Measurements from ENCODE around the gene AGO1. TPM values are rescaled to one million over a fixed set of nuclear protein-coding genes. Genes with fewer than 3 reads are reported as not detected.
"Not testable (repeated sequence)": the region's sequence is repeated elsewhere in the genome, so short reads cannot be mapped to it uniquely, and the experiment has no call there.

Gene AGO1
- total and polyA plus RNA-seq, 2 experiments from 2014 or later: 7.6 to 22.2 TPM

- TF ChIP-seq EZH2phosphoT487 (IDR thresholded peaks at IDR 0.05; ENCODE audit: low read depth, severe bottlenecking, unreplicated experiment) (no peak), CTCF (IDR thresholded peaks at IDR 0.05; ENCODE audit: poor library complexity) (no peak), EZH2 (IDR thresholded peaks at IDR 0.05; ENCODE audit: borderline replicate concordance) (no peak)
- WGBS (ENCODE audit: low lambda C conversion rate, missing lambda C conversion rate): 45% methylated on average over 4 of the region's 4 CpGs
- Histone ChIP-seq H3K4me3 (no peak overlapping the region), H3K4me2 (peak overlapping the region; percentile 98), H3K27me3 (no peaks in the 10 kb centered on the region), H3K9me2 (replicated peaks; ENCODE audit: insufficient read depth) (no peaks in the 10 kb centered on the region), H3K36me3 (replicated peaks; ENCODE audit: insufficient read depth, low read depth) (no peaks in the 10 kb centered on the region), H2AFZ (no peak overlapping the region), H3K4me1 (ENCODE audit: insufficient read depth) (peaks cover 31% of the 10 kb centered on the region), H3K9me3 (ENCODE audit: low read depth) (no peaks in the 10 kb centered on the region), H4K20me1 (ENCODE audit: insufficient read depth, poor library complexity, severe bottlenecking) (peaks cover 15% of the 10 kb centered on the region), H3K79me2 (peaks cover 50% of the 10 kb centered on the region), H3K27ac (peak overlapping the region; percentile 69)
- DNase-seq (ENCODE audit: low spot score): peak; percentile 42
These were observed 3.1 kb downstream of the AGO1 start for GRCh38 chr1:35885961-35886558.

- H3K27ac ChIP-seq: peak overlapping the region; percentile 69
- no peaks in the 10 kb centered on the region for H3K9me2 ChIP-seq (replicated peaks; ENCODE audit: insufficient read depth)
- TF ChIP-seq EZH2phosphoT487 (IDR thresholded peaks at IDR 0.05; ENCODE audit: low read depth, severe bottlenecking, unreplicated experiment): no peak
- TF ChIP-seq EZH2 (IDR thresholded peaks at IDR 0.05; ENCODE audit: borderline replicate concordance): no peak
- TF ChIP-seq CTCF (IDR thresholded peaks at IDR 0.05; ENCODE audit: poor library complexity): no peak
- H3K4me3 ChIP-seq: no peak overlapping the region
- no peaks in the 10 kb centered on the region for H3K36me3 ChIP-seq (replicated peaks; ENCODE audit: insufficient read depth, low read depth)
- no peaks in the 10 kb centered on the region for H3K9me3 ChIP-seq (ENCODE audit: low read depth)
- H3K79me2 ChIP-seq: peaks cover 50% of the 10 kb centered on the region
- no peak overlapping the region for H2AFZ ChIP-seq
- no peaks in the 10 kb centered on the region for H3K27me3 ChIP-seq
- peak; percentile 22 for DNase-seq (ENCODE audit: low spot score)
- H3K4me2 ChIP-seq: peak overlapping the region; percentile 98
- H4K20me1 ChIP-seq (ENCODE audit: insufficient read depth, poor library complexity, severe bottlenecking): peaks cover 15% of the 10 kb centered on the region
- 43% methylated on average over 3 of the region's 3 CpGs for WGBS (ENCODE audit: low lambda C conversion rate, missing lambda C conversion rate)
- H3K4me1 ChIP-seq (ENCODE audit: insufficient read depth): peaks cover 31% of the 10 kb centered on the region
These were observed 3.8 kb downstream of the AGO1 start for GRCh38 chr1:35886577-35887431.

- Histone ChIP-seq H3K9me2 (replicated peaks; ENCODE audit: insufficient read depth) (no peaks in the 10 kb centered on the region), H3K4me2 (peak overlapping the region; percentile 98), H3K4me3 (no peak overlapping the region), H2AFZ (no peak overlapping the region), H3K27me3 (no peaks in the 10 kb centered on the region), H3K79me2 (peaks cover 50% of the 10 kb centered on the region), H3K9me3 (ENCODE audit: low read depth) (no peaks in the 10 kb centered on the region), H4K20me1 (ENCODE audit: insufficient read depth, poor library complexity, severe bottlenecking) (peaks cover 15% of the 10 kb centered on the region), H3K36me3 (replicated peaks; ENCODE audit: insufficient read depth, low read depth) (no peaks in the 10 kb centered on the region), H3K27ac (peak overlapping the region; percentile 69), H3K4me1 (ENCODE audit: insufficient read depth) (peaks cover 31% of the 10 kb centered on the region)
- WGBS (ENCODE audit: low lambda C conversion rate, missing lambda C conversion rate): 75% methylated on average over 2 of the region's 2 CpGs
- DNase-seq (ENCODE audit: low spot score): no peak
- no peak for TF ChIP-seq EZH2 (IDR thresholded peaks at IDR 0.05; ENCODE audit: borderline replicate concordance)
- TF ChIP-seq EZH2phosphoT487 (IDR thresholded peaks at IDR 0.05; ENCODE audit: low read depth, severe bottlenecking, unreplicated experiment): no peak
These were observed 4.5 kb downstream of the AGO1 start for GRCh38 chr1:35887508-35887907.

- Histone ChIP-seq H3K79me2 (peaks cover 49% of the 10 kb centered on the region), H3K4me1 (ENCODE audit: insufficient read depth) (peaks cover 31% of the 10 kb centered on the region), H4K20me1 (ENCODE audit: insufficient read depth, poor library complexity, severe bottlenecking) (peaks cover 15% of the 10 kb centered on the region), H3K9me3 (ENCODE audit: low read depth) (no peaks in the 10 kb centered on the region), H2AFZ (no peak overlapping the region), H3K27me3 (no peaks in the 10 kb centered on the region), H3K36me3 (replicated peaks; ENCODE audit: insufficient read depth, low read depth) (no peaks in the 10 kb centered on the region), H3K27ac (no peak overlapping the region), H3K9me2 (replicated peaks; ENCODE audit: insufficient read depth) (no peaks in the 10 kb centered on the region), H3K4me3 (no peak overlapping the region), H3K4me2 (no peak overlapping the region)
- no peak for DNase-seq (ENCODE audit: low spot score)
- 93% methylated on average over 11 of the region's 11 CpGs for WGBS (ENCODE audit: low lambda C conversion rate, missing lambda C conversion rate)
- TF ChIP-seq CTCF (IDR thresholded peaks at IDR 0.05; ENCODE audit: poor library complexity): no peak
- no peak for TF ChIP-seq EZH2 (IDR thresholded peaks at IDR 0.05; ENCODE audit: borderline replicate concordance)
- no peak for TF ChIP-seq EZH2phosphoT487 (IDR thresholded peaks at IDR 0.05; ENCODE audit: low read depth, severe bottlenecking, unreplicated experiment)
These were observed 5.2 kb downstream of the AGO1 start for GRCh38 chr1:35888255-35888654.

- not testable (repeated sequence) for H3K9me2 ChIP-seq (replicated peaks; ENCODE audit: insufficient read depth); H3K27ac ChIP-seq; H3K4me3 ChIP-seq; H3K27me3 ChIP-seq; H2AFZ ChIP-seq; H3K4me2 ChIP-seq; H3K36me3 ChIP-seq (replicated peaks; ENCODE audit: insufficient read depth, low read depth); H3K9me3 ChIP-seq (ENCODE audit: low read depth); DNase-seq (ENCODE audit: low spot score)
- Histone ChIP-seq H3K4me1 (ENCODE audit: insufficient read depth) (peaks cover 31% of the 10 kb centered on the region), H3K79me2 (peaks cover 43% of the 10 kb centered on the region), H4K20me1 (ENCODE audit: insufficient read depth, poor library complexity, severe bottlenecking) (peaks cover 15% of the 10 kb centered on the region)
- WGBS (ENCODE audit: low lambda C conversion rate, missing lambda C conversion rate): 95% methylated on average over 3 of the region's 3 CpGs
These were observed 6.0 kb downstream of the AGO1 start for GRCh38 chr1:35888981-35889380.
